SIG-M5 treated with dmso at 0.1 percent for 504 hours (cell line): Measurements from ENCODE around the gene AVPI1.

Experiments used
- DNase-seq: peaks from one replicate; lab custom pipeline; 2025; ENCODE audit not compliant: unreplicated experiment; lab: John Stamatoyannopoulos, UW

Gene AVPI1, protein sequence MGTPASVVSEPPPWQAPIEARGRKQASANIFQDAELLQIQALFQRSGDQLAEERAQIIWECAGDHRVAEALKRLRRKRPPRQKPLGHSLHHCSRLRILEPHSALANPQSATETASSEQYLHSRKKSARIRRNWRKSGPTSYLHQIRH

DNA sequence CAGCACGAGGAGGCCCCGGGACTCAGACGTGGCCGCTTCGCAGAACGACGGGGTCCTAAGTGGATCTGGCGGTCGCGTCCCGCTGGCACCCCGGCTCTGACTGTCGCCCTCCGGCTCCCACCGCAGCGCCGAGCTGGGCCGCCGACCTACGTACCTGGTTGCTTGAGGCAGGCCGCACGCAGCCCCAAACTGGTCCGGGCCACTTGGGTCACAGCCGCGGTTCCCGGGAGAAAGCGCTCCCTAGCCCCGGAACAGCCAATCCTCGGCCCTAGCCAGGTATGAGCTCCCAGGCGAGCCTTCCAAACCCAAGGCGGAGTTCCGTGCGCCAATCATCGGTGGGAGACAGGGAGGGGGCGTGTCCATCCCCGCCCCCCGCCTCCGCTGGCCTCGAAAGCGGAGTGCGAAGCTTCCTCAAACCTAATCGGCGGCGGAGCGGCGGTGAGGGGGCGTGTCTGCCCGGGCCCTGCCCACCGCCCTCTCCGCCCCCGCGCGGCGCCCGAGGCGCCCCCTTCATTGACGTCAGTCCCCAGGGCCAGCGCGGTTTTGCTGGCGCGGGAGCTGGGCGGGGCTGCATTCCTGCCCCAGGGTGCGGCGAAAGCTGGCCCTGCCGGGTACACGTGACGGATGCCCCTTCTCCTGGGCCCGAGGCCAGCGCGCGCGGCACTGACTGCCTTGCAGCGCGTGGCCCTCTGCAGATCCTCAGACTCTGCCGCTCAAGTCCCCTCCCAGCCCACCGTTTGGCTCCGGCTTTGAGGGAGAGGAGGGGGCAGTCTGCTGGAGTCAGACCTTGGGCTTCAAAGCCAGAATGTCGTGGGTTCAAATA is at the start of gene AVPI1:
Gene AVPI1, minus strand, starts transcription at position 280 of the 823 bp plus-strand sequence. CDS start 7,336 bp downstream, outside the sequence.
- DNase-seq = peak; percentile 95

- no peak for DNase-seq
Observed at GRCh38 chr10:97736403-97736901, 49.4 kb upstream of the AVPI1 start.

DNA sequence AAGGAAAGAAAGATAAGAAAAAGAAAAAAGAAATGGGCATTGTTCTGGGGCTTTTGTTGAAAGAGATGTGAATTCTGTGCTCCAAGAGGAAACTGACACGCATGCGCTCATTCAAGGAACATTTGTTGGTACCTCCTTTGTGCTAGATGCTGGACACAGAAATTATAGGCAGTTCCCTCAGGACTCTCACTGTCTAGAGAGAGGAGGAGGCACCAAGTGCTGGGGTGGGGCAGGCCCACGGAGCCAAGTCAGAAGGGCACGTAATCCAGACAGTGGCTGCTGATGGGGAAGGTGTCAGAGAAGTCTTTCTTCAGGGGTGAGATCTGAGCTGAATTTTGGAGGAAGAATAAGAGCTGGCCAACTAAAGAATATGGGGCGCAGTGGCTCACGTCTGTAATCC is 47.0 kb upstream of the AVPI1 start:
- no peak for DNase-seq

DNA sequence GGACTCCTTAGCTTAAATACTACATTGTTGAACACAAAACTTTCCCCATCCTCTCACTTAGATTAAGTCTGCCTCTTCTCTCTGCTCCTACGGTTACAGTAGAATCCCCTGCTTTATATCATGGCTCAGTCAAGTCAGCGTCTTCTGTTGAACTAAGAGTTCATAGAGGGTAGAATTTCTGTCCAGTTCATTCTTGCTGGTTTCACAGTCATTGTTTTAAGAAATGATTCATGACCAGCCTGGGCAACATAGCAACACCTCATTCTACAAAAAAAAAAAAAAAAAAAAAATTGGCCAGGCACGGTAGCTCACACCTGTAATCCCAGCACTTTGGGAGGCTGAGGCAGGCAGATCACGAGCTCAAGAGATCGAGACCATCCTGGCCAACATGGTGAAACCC is 46.2 kb upstream of the AVPI1 start:
- no peak for DNase-seq

- no peak for DNase-seq
Observed at GRCh38 chr10:97732052-97732359, 45.0 kb upstream of the AVPI1 start.

DNA sequence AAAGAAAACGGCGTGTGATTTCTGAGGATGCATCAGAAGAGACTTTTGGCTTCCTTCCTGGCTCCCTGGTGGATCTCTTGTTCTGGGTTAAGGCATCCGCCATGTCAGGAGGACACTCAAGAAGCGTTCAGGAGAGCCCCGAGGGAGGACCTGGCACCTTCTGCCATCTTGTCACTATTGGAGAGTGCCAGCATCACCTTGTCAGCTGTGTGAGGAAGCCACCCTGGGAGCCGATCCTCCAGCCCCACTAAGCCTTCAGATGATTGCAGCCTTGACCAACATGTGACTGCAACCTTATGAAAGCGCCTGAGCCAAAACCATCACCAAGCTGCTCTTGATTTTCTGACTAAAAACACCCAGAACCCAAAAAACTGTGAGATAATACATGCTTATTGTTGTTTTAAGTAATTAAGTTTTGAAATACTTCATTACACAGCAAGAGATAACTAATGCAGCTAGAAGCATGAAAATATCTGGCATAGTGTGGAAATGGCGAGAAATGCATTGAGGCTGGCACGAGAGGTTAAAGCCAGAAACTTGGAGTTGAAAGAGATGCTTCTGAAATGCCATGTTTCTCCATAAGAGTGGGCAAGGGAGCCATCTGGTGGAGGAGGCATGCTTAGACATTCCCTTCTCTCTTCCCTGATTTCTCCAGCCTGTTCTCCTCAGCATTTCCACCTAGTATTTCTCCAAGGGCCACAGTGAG is 44.5 kb upstream of the AVPI1 start:
- DNase-seq = peak; percentile 71

DNA sequence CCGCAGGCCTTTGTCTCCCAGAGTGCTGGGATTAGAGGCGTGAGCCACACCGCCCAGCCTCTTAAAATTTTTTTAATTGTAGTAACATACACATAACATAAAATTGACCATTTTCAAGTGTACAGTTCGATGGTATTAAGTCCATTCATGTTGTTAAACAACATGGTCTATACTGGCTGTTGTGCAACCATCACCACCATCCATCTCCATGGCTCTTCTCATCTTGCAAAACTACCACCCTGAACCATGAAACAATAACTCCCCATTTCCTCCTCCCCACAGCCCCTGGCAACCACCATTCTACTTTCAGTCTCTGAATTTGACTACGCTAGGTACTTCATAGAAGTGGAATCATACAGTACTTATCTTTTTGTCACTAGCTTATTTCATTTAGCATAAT is 42.0 kb upstream of the AVPI1 start:
- DNase-seq = peak; percentile 55

DNA sequence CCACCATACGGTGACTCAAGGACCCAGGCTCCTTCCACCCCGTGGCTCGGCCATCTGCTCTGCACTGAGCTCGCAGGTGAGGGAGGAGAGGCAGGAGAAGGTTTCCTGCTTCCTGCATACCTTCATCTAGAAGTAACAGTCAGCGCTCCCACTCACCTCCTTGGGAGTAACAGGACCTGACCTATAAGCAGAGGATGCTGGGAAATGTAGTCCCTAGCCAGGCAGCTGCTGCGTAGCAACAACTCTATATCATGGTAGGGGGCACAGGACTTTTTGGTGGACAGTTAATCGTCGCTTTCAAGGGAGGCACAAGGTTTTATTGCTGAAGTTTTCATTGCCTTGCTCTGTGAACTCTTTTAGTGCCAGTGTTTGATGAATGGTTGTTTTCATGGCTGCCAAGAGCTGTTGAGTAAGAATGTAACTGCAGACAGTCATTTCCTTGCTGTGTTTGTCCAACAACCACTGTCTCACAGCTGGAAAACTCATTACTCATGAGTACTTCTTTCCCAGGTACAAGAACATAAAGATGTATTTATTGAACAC is 39.7 kb upstream of the AVPI1 start:
- no peak for DNase-seq

- DNase-seq = peak; percentile 65
Observed at GRCh38 chr10:97724341-97724941, 37.4 kb upstream of the AVPI1 start.

- DNase-seq = no peak
Observed at GRCh38 chr10:97723001-97723400, 36.0 kb upstream of the AVPI1 start.

DNA sequence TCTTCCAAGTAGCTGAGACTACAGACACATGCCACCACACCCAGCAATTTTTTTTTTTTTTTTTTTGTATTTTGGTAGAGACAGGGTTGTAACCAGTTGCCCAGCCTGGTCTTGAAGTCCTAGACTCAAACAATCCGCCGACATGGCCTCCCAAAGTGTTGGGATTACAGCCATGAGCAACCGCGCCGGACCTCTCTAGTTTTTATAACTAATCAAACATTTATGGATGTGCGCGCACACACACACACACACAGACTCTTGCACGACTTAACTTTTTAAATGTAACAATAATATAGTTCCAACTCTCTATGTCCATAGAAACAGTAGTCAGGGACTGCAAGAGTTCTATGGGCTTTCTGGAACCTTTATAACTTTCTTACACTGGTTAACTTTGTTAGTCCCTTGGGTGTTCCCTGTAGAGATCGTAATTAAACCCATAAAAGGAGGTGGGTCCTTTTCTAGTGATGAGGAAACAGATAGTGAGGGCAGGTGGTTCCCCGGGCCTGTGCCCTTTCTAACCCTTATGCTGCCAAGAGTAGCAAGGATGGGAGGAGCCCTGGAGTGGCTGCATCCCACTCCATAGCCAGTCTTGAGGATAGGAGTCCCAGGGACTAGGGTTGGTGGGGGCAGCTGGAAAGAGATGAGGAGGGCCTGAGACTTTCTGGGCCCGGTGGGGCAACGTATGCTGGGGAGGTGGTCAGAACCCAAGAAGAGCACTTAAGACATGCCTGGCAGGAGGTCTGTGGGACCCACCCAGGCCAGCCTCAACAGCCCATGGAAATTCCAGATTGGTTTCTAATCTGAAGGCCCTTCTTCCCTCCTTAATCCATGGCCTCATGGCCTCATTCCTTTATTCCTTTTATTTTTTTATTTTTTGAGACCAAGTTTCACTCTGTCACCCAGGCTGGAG is 35.1 kb upstream of the AVPI1 start:
- DNase-seq = no peak

- DNase-seq = no peak
Observed at GRCh38 chr10:97719602-97720001, 32.6 kb upstream of the AVPI1 start.

- DNase-seq = peak; percentile 38
Observed at GRCh38 chr10:97718659-97719142, 31.7 kb upstream of the AVPI1 start.

- DNase-seq = peak; percentile 32
Observed at GRCh38 chr10:97718178-97718577, 31.1 kb upstream of the AVPI1 start.

- DNase-seq = no peak
Observed at GRCh38 chr10:97717627-97718026, 30.6 kb upstream of the AVPI1 start.

DNA sequence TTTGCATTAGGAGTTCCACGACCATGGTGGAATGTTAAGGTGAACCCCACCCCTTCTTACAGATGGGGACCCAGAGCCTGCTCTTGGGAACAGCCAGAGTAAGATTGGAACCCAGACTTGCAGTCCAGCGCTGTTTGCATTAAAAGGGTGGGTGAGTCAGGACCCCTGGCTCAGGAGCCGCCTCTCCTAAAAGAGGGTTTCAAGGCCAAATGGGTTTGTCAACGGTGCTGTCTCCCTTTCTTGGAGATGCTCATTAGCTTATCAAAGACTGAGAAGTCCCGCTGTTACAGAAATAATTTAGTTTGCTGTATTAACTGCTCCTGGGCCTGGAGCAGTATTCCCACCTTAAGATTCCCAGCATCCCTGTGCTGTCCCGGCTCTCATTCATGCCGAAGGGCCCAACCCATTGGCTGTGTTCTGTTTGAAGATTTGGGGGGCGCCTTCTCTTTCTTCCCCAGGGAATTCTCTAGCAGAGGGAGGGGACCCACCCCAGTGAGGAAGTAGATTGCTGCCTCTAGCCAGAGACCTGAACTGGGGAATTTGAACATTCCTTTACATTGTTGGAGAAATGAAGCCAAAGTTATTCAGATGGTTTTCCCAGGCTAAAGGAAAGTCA is 28.3 kb upstream of the AVPI1 start:
- no peak for DNase-seq

DNA sequence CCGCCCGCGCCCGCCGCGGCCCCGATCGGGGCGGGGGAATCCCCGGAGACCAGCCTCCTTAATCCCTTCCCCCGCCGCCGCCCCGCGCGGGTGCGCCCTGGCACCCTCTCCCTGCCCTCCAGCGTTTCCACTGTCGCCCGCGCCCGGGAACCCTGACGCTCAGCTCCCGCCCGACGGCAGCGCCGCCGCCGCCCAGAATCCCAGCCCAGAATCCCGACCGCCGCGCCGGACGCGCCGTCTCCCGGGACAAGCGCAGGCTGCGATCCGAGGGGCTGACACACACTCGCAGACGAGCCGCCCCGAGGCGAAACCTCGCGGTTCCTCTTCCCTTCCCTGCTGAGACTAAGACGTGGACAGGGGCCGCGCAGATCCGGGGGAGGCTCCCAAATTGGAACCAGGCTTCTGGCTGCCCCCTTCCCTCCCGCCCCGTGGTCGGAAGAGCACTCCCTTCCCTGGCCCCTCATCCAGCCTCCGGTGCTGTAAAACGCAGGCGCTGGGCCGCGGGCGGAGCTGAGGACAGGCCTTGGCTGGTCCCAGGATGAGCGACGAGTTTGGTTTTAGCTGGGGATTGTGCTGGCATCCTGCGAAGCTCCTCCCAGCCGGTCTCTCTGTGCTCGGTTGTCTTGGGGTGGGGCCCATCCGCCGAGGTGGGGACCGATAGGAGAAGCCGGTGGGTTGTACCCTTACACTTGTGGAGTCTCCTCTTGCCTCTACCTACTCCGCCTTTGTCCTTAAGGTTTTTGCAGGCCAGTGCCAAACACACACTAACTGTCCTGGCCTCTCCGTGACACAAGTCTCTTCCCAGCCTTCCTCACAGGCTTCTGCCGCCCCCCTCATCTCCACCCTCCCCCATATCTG is 27.6 kb upstream of the AVPI1 start:
- DNase-seq = peak; percentile 77

DNA sequence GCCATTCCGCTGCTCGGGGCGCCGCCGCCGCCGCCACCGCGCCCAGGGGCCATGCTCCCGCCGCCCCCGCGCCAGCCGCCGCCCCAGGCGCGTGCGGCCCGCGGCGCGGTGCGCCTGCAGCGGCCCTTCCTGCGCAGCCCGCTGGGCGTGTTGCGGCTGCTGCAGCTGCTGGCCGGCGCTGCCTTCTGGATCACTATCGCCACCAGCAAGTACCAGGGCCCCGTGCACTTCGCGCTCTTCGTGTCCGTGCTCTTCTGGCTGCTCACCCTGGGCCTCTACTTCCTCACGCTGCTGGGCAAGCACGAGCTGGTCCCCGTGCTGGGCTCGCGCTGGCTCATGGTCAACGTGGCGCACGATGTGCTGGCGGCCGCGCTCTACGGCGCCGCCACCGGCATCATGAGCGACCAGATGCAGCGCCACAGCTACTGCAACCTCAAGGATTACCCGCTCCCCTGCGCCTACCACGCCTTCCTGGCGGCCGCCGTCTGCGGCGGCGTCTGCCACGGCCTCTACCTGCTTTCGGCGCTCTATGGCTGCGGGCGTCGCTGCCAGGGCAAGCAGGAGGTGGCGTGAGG is 26.9 kb upstream of the AVPI1 start:
- DNase-seq = peak; percentile 27
